Panc1 (cell line): ENCODE data around the gene SCRN1.

Experiments used
- TCF7L2 ChIP-seq: IDR thresholded peaks from 2 replicates; pipeline ENCODE4 v1.6.1; 2011; ENCODE audit warnings: mild to moderate bottlenecking, low read depth, low read length, inconsistent platforms
- TF ChIP-seq, protein P1 (sequence below): fragments of 450-650 bp; IDR thresholded peaks from 2 replicates; pipeline ENCODE4 v1.5.1; 2017; ENCODE audit warnings: mild to moderate bottlenecking
- TF ChIP-seq, protein P2 (sequence below), 2 experiments: IDR thresholded peaks; 2 replicates each; pipeline ENCODE4 v1.6.1; 2011 to 2012; ENCODE audit warnings: low read depth in 2 of 2, control low read depth in 1 of 2, low read length in 1 of 2, mild to moderate bottlenecking in 1 of 2, moderate library complexity in 1 of 2; ENCODE audit not compliant: insufficient read depth in 1 of 2

DNA sequence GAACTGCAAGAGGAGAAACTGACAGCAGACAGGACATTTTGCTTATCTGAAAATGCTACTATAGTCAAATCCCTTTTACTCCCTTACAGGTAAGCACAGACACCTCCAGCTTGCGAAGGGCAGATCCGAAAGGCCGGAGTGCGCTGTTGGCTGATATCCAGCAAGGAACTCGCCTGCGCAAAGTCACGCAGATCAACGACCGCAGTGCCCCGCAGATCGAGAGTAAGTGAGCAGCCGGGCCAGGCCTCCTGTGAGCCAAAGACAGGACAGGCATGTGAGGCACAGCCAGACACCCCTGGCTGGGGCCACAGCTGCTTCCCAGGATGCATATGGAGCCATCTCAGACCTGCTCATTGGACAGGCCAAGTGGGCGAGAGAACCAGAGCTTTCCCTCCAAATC is 113.9 kb downstream of the SCRN1 start:
- TF ChIP-seq, protein P1, sequence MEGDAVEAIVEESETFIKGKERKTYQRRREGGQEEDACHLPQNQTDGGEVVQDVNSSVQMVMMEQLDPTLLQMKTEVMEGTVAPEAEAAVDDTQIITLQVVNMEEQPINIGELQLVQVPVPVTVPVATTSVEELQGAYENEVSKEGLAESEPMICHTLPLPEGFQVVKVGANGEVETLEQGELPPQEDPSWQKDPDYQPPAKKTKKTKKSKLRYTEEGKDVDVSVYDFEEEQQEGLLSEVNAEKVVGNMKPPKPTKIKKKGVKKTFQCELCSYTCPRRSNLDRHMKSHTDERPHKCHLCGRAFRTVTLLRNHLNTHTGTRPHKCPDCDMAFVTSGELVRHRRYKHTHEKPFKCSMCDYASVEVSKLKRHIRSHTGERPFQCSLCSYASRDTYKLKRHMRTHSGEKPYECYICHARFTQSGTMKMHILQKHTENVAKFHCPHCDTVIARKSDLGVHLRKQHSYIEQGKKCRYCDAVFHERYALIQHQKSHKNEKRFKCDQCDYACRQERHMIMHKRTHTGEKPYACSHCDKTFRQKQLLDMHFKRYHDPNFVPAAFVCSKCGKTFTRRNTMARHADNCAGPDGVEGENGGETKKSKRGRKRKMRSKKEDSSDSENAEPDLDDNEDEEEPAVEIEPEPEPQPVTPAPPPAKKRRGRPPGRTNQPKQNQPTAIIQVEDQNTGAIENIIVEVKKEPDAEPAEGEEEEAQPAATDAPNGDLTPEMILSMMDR, result no peak
- TF ChIP-seq, protein P2, sequence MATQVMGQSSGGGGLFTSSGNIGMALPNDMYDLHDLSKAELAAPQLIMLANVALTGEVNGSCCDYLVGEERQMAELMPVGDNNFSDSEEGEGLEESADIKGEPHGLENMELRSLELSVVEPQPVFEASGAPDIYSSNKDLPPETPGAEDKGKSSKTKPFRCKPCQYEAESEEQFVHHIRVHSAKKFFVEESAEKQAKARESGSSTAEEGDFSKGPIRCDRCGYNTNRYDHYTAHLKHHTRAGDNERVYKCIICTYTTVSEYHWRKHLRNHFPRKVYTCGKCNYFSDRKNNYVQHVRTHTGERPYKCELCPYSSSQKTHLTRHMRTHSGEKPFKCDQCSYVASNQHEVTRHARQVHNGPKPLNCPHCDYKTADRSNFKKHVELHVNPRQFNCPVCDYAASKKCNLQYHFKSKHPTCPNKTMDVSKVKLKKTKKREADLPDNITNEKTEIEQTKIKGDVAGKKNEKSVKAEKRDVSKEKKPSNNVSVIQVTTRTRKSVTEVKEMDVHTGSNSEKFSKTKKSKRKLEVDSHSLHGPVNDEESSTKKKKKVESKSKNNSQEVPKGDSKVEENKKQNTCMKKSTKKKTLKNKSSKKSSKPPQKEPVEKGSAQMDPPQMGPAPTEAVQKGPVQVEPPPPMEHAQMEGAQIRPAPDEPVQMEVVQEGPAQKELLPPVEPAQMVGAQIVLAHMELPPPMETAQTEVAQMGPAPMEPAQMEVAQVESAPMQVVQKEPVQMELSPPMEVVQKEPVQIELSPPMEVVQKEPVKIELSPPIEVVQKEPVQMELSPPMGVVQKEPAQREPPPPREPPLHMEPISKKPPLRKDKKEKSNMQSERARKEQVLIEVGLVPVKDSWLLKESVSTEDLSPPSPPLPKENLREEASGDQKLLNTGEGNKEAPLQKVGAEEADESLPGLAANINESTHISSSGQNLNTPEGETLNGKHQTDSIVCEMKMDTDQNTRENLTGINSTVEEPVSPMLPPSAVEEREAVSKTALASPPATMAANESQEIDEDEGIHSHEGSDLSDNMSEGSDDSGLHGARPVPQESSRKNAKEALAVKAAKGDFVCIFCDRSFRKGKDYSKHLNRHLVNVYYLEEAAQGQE (IDR thresholded peaks at IDR 0.05; ENCODE audit: insufficient read depth in 1 of 2, low read depth in 2 of 2, low read length in 1 of 2), result no peak
- no peak for TF ChIP-seq TCF7L2
